Inferior parietal cortex (tissue), 1 donor: ENCODE measurements around the gene SNAPC4.

Experiments used
- DNase-seq: peaks from one replicate; pipeline ENCODE4 v3.0.0-alpha.2; 2016; ENCODE audit errors: extremely low spot score

The SNAPC4 gene

GRCh38 chr9:136389396-136389795, 10.6 kb downstream of the SNAPC4 start:
- DNase-seq = no peak

GRCh38 chr9:136387217-136387616, 12.8 kb downstream of the SNAPC4 start:
- no peak for DNase-seq

GRCh38 chr9:136386018-136386417, 14.0 kb downstream of the SNAPC4 start:
- no peak for DNase-seq

- DNase-seq = no peak
Measured at GRCh38 chr9:136385015-136385414, 15.0 kb downstream of the SNAPC4 start.

- no peak for DNase-seq
Measured at GRCh38 chr9:136383436-136383835, 16.5 kb downstream of the SNAPC4 start.

- DNase-seq = no peak
Measured at GRCh38 chr9:136381966-136382513, 17.9 kb downstream of the SNAPC4 start.

- no peak for DNase-seq
Measured at GRCh38 chr9:136381311-136381710, 18.7 kb downstream of the SNAPC4 start.

- no peak for DNase-seq
Measured at GRCh38 chr9:136380381-136380780, 19.6 kb downstream of the SNAPC4 start.

GRCh38 chr9:136379891-136380290, 20.1 kb downstream of the SNAPC4 start:
- no peak for DNase-seq

GRCh38 chr9:136379401-136379800, 20.6 kb downstream of the SNAPC4 start:
- no peak for DNase-seq

GRCh38 chr9:136379003-136379287, 21.0 kb downstream of the SNAPC4 start:
- DNase-seq = no peak

- no peak for DNase-seq
Measured at GRCh38 chr9:136378170-136379002, 21.6 kb downstream of the SNAPC4 start.

- DNase-seq = no peak
Measured at GRCh38 chr9:136377341-136378169, 22.4 kb downstream of the SNAPC4 start.

GRCh38 chr9:136376457-136376856, 23.5 kb downstream of the SNAPC4 start:
- no peak for DNase-seq

GRCh38 chr9:136375096-136375495, 24.9 kb downstream of the SNAPC4 start:
- DNase-seq = no peak

- no peak for DNase-seq
Measured at GRCh38 chr9:136374183-136374575, 25.8 kb downstream of the SNAPC4 start.

- DNase-seq = no peak
Measured at GRCh38 chr9:136373300-136374182, 26.4 kb downstream of the SNAPC4 start, which contains the start of gene CARD9. Gene CARD9, minus strand, starts transcription at chr9:136373669. Its CDS starts 1,591 bp downstream, at chr9:136372078.

GRCh38 chr9:136372561-136373299, 27.2 kb downstream of the SNAPC4 start:
- no peak for DNase-seq

GRCh38 chr9:136372006-136372405, 28.0 kb downstream of the SNAPC4 start:
- no peak for DNase-seq

- no peak for DNase-seq
Measured at GRCh38 chr9:136371533-136371880, 28.5 kb downstream of the SNAPC4 start.
